H9 (cell line): ENCODE results near the gene KBTBD2. TPM values are rescaled to one million over a fixed set of nuclear protein-coding genes. Genes with fewer than 3 reads are reported as not detected.
"Not testable (repeated sequence)": the region's sequence is repeated elsewhere in the genome, so short reads cannot be mapped to it uniquely, and the experiment has no call there.

Source experiments
- DNase-seq: peaks from one replicate; pipeline ENCODE4 v3.0.0-alpha.2; 2017
- H2AFZ ChIP-seq: one replicate; pipeline ENCODE4 v1.6.1; 2013; ENCODE audit warnings: mild to moderate bottlenecking, low read length, control low read depth, moderate library complexity
- H2AK5ac ChIP-seq: 2 replicates; pipeline ENCODE4 v1.6.1; 2013; ENCODE audit warnings: low read length, control low read depth, mixed read lengths; ENCODE audit not compliant: insufficient read length
- H2BK120ac ChIP-seq: one replicate; pipeline ENCODE4 v1.6.1; 2013; ENCODE audit warnings: low read depth, mild to moderate bottlenecking, low read length, control low read depth, inconsistent platforms; ENCODE audit not compliant: poor library complexity, severe bottlenecking
- H2BK12ac ChIP-seq: 2 replicates; pipeline ENCODE4 v1.6.1; 2013; ENCODE audit warnings: low read length, control low read depth, mixed read lengths, low read depth; ENCODE audit not compliant: insufficient read length
- H2BK15ac ChIP-seq: 2 replicates; pipeline ENCODE4 v1.6.1; 2013; ENCODE audit warnings: low read depth, low read length, control low read depth
- H2BK20ac ChIP-seq: one replicate; pipeline ENCODE4 v1.6.1; 2013; ENCODE audit warnings: low read depth, mild to moderate bottlenecking, low read length, control low read depth, inconsistent platforms; ENCODE audit not compliant: poor library complexity, severe bottlenecking
- H2BK5ac ChIP-seq: 2 replicates; pipeline ENCODE4 v1.6.1; 2013; ENCODE audit warnings: low read length, control low read depth, mixed read lengths; ENCODE audit not compliant: insufficient read length
- H3K14ac ChIP-seq: 2 replicates; pipeline ENCODE4 v1.6.1; 2013; ENCODE audit warnings: low read length, control low read depth; ENCODE audit not compliant: insufficient read depth
- H3K18ac ChIP-seq: 2 replicates; pipeline ENCODE4 v1.6.1; 2013; ENCODE audit warnings: low read depth, mild to moderate bottlenecking, mixed read lengths, low read length, control low read depth; ENCODE audit not compliant: insufficient read length
- H3K23ac ChIP-seq: 2 replicates; pipeline ENCODE4 v1.6.1; 2013; ENCODE audit warnings: low read length, control low read depth, mixed read lengths, low read depth; ENCODE audit not compliant: insufficient read length
- H3K23me2 ChIP-seq: 2 replicates; pipeline ENCODE4 v1.6.1; 2013; ENCODE audit warnings: low read depth, mild to moderate bottlenecking, mixed read lengths, low read length, control low read depth; ENCODE audit not compliant: insufficient read length, poor library complexity, severe bottlenecking
- H3K27ac ChIP-seq: 2 replicates; pipeline ENCODE4 v1.5.1; 2013; ENCODE audit warnings: low read length, control low read depth, mixed read lengths, low read depth; ENCODE audit not compliant: insufficient read length
- H3K27me3 ChIP-seq: 2 replicates; pipeline ENCODE4 v1.6.1; 2013; ENCODE audit warnings: low read length, control low read depth, inconsistent platforms; ENCODE audit not compliant: insufficient read depth
- H3K4ac ChIP-seq: 2 replicates; pipeline ENCODE4 v1.6.1; 2013; ENCODE audit warnings: low read depth, mild to moderate bottlenecking, control low read depth, inconsistent platforms, low read length, moderate library complexity
- H3K4me1 ChIP-seq: 2 replicates; pipeline ENCODE4 v1.6.1; 2013; ENCODE audit warnings: low read length, control low read depth, inconsistent platforms; ENCODE audit not compliant: insufficient read depth
- H3K4me2 ChIP-seq: 2 replicates; pipeline ENCODE4 v1.6.1; 2013; ENCODE audit warnings: low read length, control low read depth, mixed read lengths; ENCODE audit not compliant: insufficient read length, insufficient read depth
- H3K56ac ChIP-seq: 2 replicates; pipeline ENCODE4 v1.6.1; 2013; ENCODE audit warnings: low read depth, mild to moderate bottlenecking, mixed read lengths, low read length, control low read depth; ENCODE audit not compliant: insufficient read length
- H3K79me1 ChIP-seq: 2 replicates; pipeline ENCODE4 v1.6.1; 2013; ENCODE audit warnings: low read depth, mild to moderate bottlenecking, moderate library complexity, low read length, control low read depth, inconsistent platforms; ENCODE audit not compliant: insufficient read depth, poor library complexity, severe bottlenecking
- H3K79me2 ChIP-seq: 2 replicates; pipeline ENCODE4 v1.6.1; 2013; ENCODE audit warnings: low read length, control low read depth, inconsistent platforms; ENCODE audit not compliant: insufficient read depth
- H3K9ac ChIP-seq: 2 replicates; pipeline ENCODE4 v1.6.1; 2013; ENCODE audit warnings: low read length, control low read depth, mixed read lengths; ENCODE audit not compliant: insufficient read length; ENCODE audit errors: extremely low read depth
- H3K9me3 ChIP-seq: one replicate; pipeline ENCODE4 v1.6.1; 2013; ENCODE audit warnings: low read depth, low read length, inconsistent platforms; ENCODE audit not compliant: control insufficient read depth
- H3T11ph ChIP-seq: one replicate; pipeline ENCODE4 v1.6.1; 2013; ENCODE audit warnings: mild to moderate bottlenecking, low read length, control low read depth, inconsistent platforms
- H4K20me1 ChIP-seq: one replicate; pipeline ENCODE4 v1.6.1; 2013; ENCODE audit not compliant: control insufficient read depth, insufficient read length, insufficient read depth
- H4K5ac ChIP-seq: 2 replicates; pipeline ENCODE4 v1.6.1; 2013; ENCODE audit warnings: low read depth, mild to moderate bottlenecking, mixed read lengths, low read length, control low read depth; ENCODE audit not compliant: insufficient read length
- H4K8ac ChIP-seq: replicated peaks from 2 replicates; pipeline ENCODE4 v1.6.1; 2013; ENCODE audit warnings: low read length, control low read depth, mixed read lengths, low read depth; ENCODE audit not compliant: insufficient read length
- H4K91ac ChIP-seq: 2 replicates; pipeline ENCODE4 v1.6.1; 2013; ENCODE audit warnings: low read depth, mild to moderate bottlenecking, moderate library complexity, mixed read lengths, low read length, control low read depth; ENCODE audit not compliant: insufficient read length
- H3K27ac Mint-ChIP-seq, 3 experiments: 2 replicates in 2 of 3; 3 replicates in 1 of 3; pipeline ENCODE4 v1.8.0; 2020 to 2021; ENCODE audit warnings: mixed read lengths in 3 of 3, mild to moderate bottlenecking in 1 of 3, moderate library complexity in 1 of 3
- H3K27me3 Mint-ChIP-seq: 2 replicates; pipeline ENCODE4 v1.8.0; 2021; ENCODE audit warnings: low read depth, mild to moderate bottlenecking, moderate library complexity, mixed read lengths
- H3K36me3 Mint-ChIP-seq, 3 experiments: 2 replicates in 2 of 3; 3 replicates in 1 of 3; pipeline ENCODE4 v1.8.0; 2020 to 2021; ENCODE audit warnings: low read depth in 3 of 3, mixed read lengths in 3 of 3; ENCODE audit not compliant: insufficient read depth in 1 of 3
- H3K4me1 Mint-ChIP-seq, 2 experiments: 2 replicates each; pipeline ENCODE4 v1.8.0; 2020; ENCODE audit warnings: mixed read lengths in 2 of 2
- H3K4me3 Mint-ChIP-seq, 2 experiments: 2 replicates in 1 of 2; 3 replicates in 1 of 2; pipeline ENCODE4 v1.8.0; 2020 to 2021; ENCODE audit warnings: mild to moderate bottlenecking in 2 of 2, mixed read lengths in 2 of 2, moderate library complexity in 1 of 2
- H3K9me3 Mint-ChIP-seq, 2 experiments: 2 replicates in 1 of 2; 3 replicates in 1 of 2; pipeline ENCODE4 v1.8.0; 2020; ENCODE audit warnings: mild to moderate bottlenecking in 2 of 2, mixed read lengths in 2 of 2, moderate library complexity in 1 of 2
- WGBS: extraction: QIAGEN DNeasy Blood & Tissue Kit; methylation state at CpG from one replicate; pipeline ENCODE4 v1.1.7; 2013; ENCODE audit warnings: missing lambda C conversion rate, low lambda C conversion rate, mixed read lengths; ENCODE audit not compliant: insufficient read length; ENCODE audit errors: extremely low coverage; 5-methylcytosine and 5-hydroxymethylcytosine counted together
- total RNA-seq: library from RNA; stranded (reverse); gene quantifications from 2 replicates; pipeline ENCODE4 v1.2.1, GENCODE V29; 2021
- TF ChIP-seq, protein P1 (sequence below): fragments of 200-600 bp; sonication (generic); conservative IDR thresholded peaks from 3 replicates; pipeline ENCODE4 v1.8.0; 2021; ENCODE audit warnings: antibody characterized with exemption, mild to moderate bottlenecking

Gene KBTBD2
- total RNA-seq, 1 experiment from 2014 or later: 34.2 TPM

DNA sequence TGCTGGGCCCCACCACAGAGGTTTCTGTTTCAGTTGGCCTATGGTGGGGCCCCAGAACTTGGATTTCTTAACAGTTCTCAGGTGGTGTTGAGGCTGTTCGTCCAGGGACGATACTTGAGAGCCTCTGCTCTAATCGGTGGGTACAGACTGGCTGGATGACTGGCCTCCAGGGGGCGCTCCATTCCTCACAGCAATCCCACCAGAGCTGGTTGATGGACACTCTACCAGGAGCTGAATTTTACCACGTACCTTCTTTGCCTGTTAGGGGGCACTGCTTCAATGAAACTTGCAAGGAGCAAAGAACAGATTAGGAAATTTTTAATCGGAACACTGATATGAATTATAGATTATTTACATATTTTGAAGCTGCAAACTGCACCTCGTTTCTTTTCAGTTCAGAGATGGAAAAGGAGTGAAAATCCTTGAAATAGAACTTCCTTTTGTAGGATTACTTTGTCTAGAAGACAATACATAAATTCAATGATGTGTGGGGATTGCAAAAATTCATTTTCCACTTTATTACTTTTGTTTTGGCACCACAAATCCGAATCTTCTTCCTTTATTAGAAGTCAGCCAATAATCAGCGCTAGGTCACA, 44.8 kb downstream of the KBTBD2 start:
- H3K9me3 ChIP-seq: no peaks in the 10 kb centered on the region
- peaks cover 7% of the 10 kb centered on the region for H3K27me3 Mint-ChIP-seq
- H2BK20ac ChIP-seq: no peak overlapping the region
- no peak overlapping the region for H3K9ac ChIP-seq
- H3K36me3 Mint-ChIP-seq: peaks cover 8 to 12% (median 12%) of the 10 kb centered on the region in 3 experiments; a peak in 6 of 7 replicates
- no peak overlapping the region for H3K23ac ChIP-seq
- peak; percentile 92 for DNase-seq
- H3K27me3 ChIP-seq: no peaks in the 10 kb centered on the region
- no peak overlapping the region for H3K27ac ChIP-seq
- H4K91ac ChIP-seq: no peak overlapping the region
- H3K4me1 Mint-ChIP-seq: peaks cover 7 to 26% of the 10 kb centered on the region in 2 experiments
- TF ChIP-seq, protein P1, sequence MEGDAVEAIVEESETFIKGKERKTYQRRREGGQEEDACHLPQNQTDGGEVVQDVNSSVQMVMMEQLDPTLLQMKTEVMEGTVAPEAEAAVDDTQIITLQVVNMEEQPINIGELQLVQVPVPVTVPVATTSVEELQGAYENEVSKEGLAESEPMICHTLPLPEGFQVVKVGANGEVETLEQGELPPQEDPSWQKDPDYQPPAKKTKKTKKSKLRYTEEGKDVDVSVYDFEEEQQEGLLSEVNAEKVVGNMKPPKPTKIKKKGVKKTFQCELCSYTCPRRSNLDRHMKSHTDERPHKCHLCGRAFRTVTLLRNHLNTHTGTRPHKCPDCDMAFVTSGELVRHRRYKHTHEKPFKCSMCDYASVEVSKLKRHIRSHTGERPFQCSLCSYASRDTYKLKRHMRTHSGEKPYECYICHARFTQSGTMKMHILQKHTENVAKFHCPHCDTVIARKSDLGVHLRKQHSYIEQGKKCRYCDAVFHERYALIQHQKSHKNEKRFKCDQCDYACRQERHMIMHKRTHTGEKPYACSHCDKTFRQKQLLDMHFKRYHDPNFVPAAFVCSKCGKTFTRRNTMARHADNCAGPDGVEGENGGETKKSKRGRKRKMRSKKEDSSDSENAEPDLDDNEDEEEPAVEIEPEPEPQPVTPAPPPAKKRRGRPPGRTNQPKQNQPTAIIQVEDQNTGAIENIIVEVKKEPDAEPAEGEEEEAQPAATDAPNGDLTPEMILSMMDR: peak; percentile 96
- no peaks in the 10 kb centered on the region for H3K23me2 ChIP-seq
- no peak overlapping the region for H3K27ac Mint-ChIP-seq
- H3K79me1 ChIP-seq: no peaks in the 10 kb centered on the region
- WGBS: no CpG with 5 or more reads among the region's 9 CpGs
- H3K14ac ChIP-seq: no peak overlapping the region
- H3K18ac ChIP-seq: no peak overlapping the region
- no peak overlapping the region for H3K4me2 ChIP-seq
- H4K8ac ChIP-seq: no peak overlapping the region
- H3K4me3 Mint-ChIP-seq: no peak overlapping the region
- no peak overlapping the region for H2BK15ac ChIP-seq
- H2BK120ac ChIP-seq: no peak overlapping the region
- H4K5ac ChIP-seq: no peak overlapping the region
- H4K20me1 ChIP-seq: no peaks in the 10 kb centered on the region
- H3K4ac ChIP-seq: no peak overlapping the region
- H3K79me2 ChIP-seq: no peaks in the 10 kb centered on the region
- H3K4me1 ChIP-seq: no peaks in the 10 kb centered on the region; the same call in 1 of the 2 replicates
- H3K9me3 Mint-ChIP-seq: peaks cover 12 to 13% of the 10 kb centered on the region in 2 experiments
- no peak overlapping the region for H2BK5ac ChIP-seq
- no peak overlapping the region for H2BK12ac ChIP-seq
- H2AK5ac ChIP-seq: no peak overlapping the region
- no peak overlapping the region for H2AFZ ChIP-seq
- H3T11ph ChIP-seq: no peak overlapping the region
- no peak overlapping the region for H3K56ac ChIP-seq

DNA sequence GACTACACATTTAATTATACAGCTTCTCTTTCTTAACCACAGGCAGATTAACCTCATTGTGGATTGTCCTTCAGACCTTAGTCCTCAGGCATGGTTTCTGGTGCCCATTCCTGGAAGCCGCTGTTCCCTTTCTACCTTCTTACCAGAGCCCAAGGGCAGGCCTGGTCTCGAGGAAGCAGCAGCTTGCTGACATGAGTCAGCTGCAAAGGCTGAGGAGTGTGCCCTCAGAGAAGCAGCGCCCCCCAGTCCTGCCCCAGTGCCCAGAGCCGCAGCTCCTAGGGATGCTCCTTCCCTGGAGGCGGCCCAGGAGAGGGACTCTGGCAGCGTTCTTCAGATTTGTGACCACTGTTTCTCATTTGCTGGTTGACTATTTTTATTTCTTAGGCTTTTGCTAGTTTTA, 46.8 kb downstream of the KBTBD2 start:
- Mint-ChIP-seq H3K4me1 (peaks cover 7 to 26% of the 10 kb centered on the region in 2 experiments), H3K9me3 (peaks cover 13% of the 10 kb centered on the region in 2 experiments), H3K36me3 (peaks cover 8 to 13% (median 12%) of the 10 kb centered on the region in 3 experiments; a peak in 6 of 7 replicates)
- not testable (repeated sequence) for H3K56ac ChIP-seq, H3K4ac ChIP-seq, H3K4me2 ChIP-seq, H3K79me2 ChIP-seq, H3K9me3 ChIP-seq, H2AK5ac ChIP-seq, H3K79me1 ChIP-seq, H4K20me1 ChIP-seq, H3K23ac ChIP-seq, H2BK12ac ChIP-seq, H3K27ac Mint-ChIP-seq, H2BK5ac ChIP-seq, H3K4me3 Mint-ChIP-seq, H3T11ph ChIP-seq, H4K8ac ChIP-seq, H3K18ac ChIP-seq, H2AFZ ChIP-seq, H3K9ac ChIP-seq, H3K27me3 Mint-ChIP-seq, H3K27ac ChIP-seq, H4K91ac ChIP-seq, H3K4me1 ChIP-seq, H3K27me3 ChIP-seq, H2BK120ac ChIP-seq, H2BK15ac ChIP-seq, H2BK20ac ChIP-seq, H3K23me2 ChIP-seq, H4K5ac ChIP-seq, H3K14ac ChIP-seq
- peak; percentile 47 for DNase-seq
- WGBS: no CpG with 5 or more reads among the region's 6 CpGs
